ENCODE results near the gene TLR2.

GRCh38 chr4:153725831-153726154 is 41.7 kb downstream of the TLR2 start:
- no peak for TF ChIP-seq CTCF (IDR thresholded peaks at IDR 0.05)
- TF ChIP-seq POLR2A (IDR thresholded peaks at IDR 0.05): no peak

Measured in esophagus squamous epithelium (tissue), 4 donors.